GM12878 (cell line): ENCODE data around the gene TTC5. TPM values are rescaled to one million over a fixed set of nuclear protein-coding genes. Genes with fewer than 3 reads are reported as not detected.

ENCODE experiments used
- ATAC-seq: fragments of 200-7000 bp; cut with Tn5 transposase; 3 replicates; pipeline ENCODE4 v1.9.1; 2020; ENCODE audit warnings: mild to moderate bottlenecking, moderate library complexity
- BruUV-seq: library from RNA; stranded (reverse); fragments of 400-500 nt; replicated peaks from 2 replicates; lab custom pipeline; 2021; lab: Mats Ljungman, UMichigan
- CTCF ChIA-PET: fragments of 300-600 bp; sonication (Branson Sonifier 250); formaldehyde crosslinking; extraction: SDS; loops from one replicate; lab custom pipeline; 2021; ENCODE audit warnings: inconsistent platforms; lab: Yijun Ruan, JAX
- POLR2A ChIA-PET: fragments of 350-600 bp; formaldehyde crosslinking; extraction: SDS; loops from one replicate; lab custom pipeline; 2021; ENCODE audit warnings: inconsistent platforms; lab: Charles Lee
- RAD21 ChIA-PET: fragments of 300-600 bp; sonication (Branson Sonifier 250); formaldehyde crosslinking; loops from one replicate; lab custom pipeline; 2023; ENCODE audit warnings: antibody characterized with exemption; ENCODE audit not compliant: unreplicated experiment; lab: Charles Lee
- SMC1A ChIA-PET: fragments of 300-600 bp; sonication (Branson Sonifier 250); formaldehyde crosslinking; loops from one replicate; lab custom pipeline; 2023; ENCODE audit not compliant: unreplicated experiment, uncharacterized antibody; lab: Charles Lee
- DNase-seq: peaks from one replicate; pipeline ENCODE4 v3.0.0-alpha.2; 2011; ENCODE audit warnings: low read depth, low spot score
- FAIRE-seq: peaks from 3 replicates; lab custom pipeline; 2011; peaks lifted over from hg19 to GRCh38; lab: Jason Lieb, UNC
- H2AFZ ChIP-seq: 2 replicates; pipeline ENCODE4 v1.6.0; 2011; ENCODE audit warnings: low read depth, low read length, control low read depth; ENCODE audit not compliant: control insufficient read depth
- H3K27ac ChIP-seq: 2 replicates; pipeline ENCODE4 v1.5.1; 2011; ENCODE audit warnings: control low read depth; ENCODE audit not compliant: control insufficient read depth, insufficient read depth
- H3K27me3 ChIP-seq, 2 experiments: replicated peaks in 1 of 2; 2 replicates each; pipeline versions ENCODE4 v1.6.0 to v1.6.1; 2011; ENCODE audit warnings: low read length in 1 of 2; ENCODE audit not compliant: control insufficient read depth in 2 of 2, insufficient read depth in 2 of 2
- H3K36me3 ChIP-seq, 2 experiments: 2 replicates each; pipeline ENCODE4 v1.5.1; 2011; ENCODE audit warnings: low read length in 1 of 2; ENCODE audit not compliant: control insufficient read depth in 2 of 2, insufficient read depth in 2 of 2
- H3K4me1 ChIP-seq: 2 replicates; pipeline ENCODE4 v1.6.1; 2011; ENCODE audit warnings: mild to moderate bottlenecking, low read length, moderate library complexity, mixed read lengths; ENCODE audit not compliant: control insufficient read depth, insufficient read depth
- H3K4me2 ChIP-seq: 2 replicates; pipeline ENCODE4 v1.6.0; 2011; ENCODE audit warnings: control low read depth; ENCODE audit not compliant: control insufficient read depth, insufficient read depth
- H3K4me3 ChIP-seq: fragments of 200-600 bp; sonication (generic); 2 replicates; pipeline ENCODE4 v1.5.1; 2016
- H3K79me2 ChIP-seq: 2 replicates; pipeline ENCODE4 v1.6.0; 2011; ENCODE audit warnings: low read length; ENCODE audit not compliant: control insufficient read depth, insufficient read depth
- H3K9ac ChIP-seq: 2 replicates; pipeline ENCODE4 v1.8.0; 2011; ENCODE audit warnings: low read length, control low read depth, mixed read lengths; ENCODE audit not compliant: control insufficient read depth, insufficient read depth
- H3K9me3 ChIP-seq: replicated peaks from 3 replicates; pipeline ENCODE4 v1.5.1; 2011; ENCODE audit warnings: mild to moderate bottlenecking, low read length; ENCODE audit not compliant: control insufficient read depth, insufficient read depth
- H4K20me1 ChIP-seq: 2 replicates; pipeline ENCODE4 v1.6.0; 2011; ENCODE audit not compliant: control insufficient read depth, insufficient read depth
- ATF3 ChIP-seq: IDR thresholded peaks from 2 replicates; pipeline ENCODE4 v1.6.1; 2011; ENCODE audit warnings: low read depth, mild to moderate bottlenecking, low read length, moderate library complexity, borderline replicate concordance; ENCODE audit errors: extremely low read depth
- BMI1 ChIP-seq: fragments of 450-650 bp; IDR thresholded peaks from 2 replicates; pipeline ENCODE4 v1.6.1; 2016; ENCODE audit warnings: mild to moderate bottlenecking, moderate library complexity, borderline replicate concordance
- CHD2 ChIP-seq: IDR thresholded peaks from 2 replicates; pipeline ENCODE4 v1.6.1; 2011; ENCODE audit warnings: low read depth, low read length, improper control_type of control experiment, borderline replicate concordance
- E2F8 ChIP-seq: fragments of 450-650 bp; IDR thresholded peaks from 2 replicates; pipeline ENCODE4 v1.6.1; 2018; ENCODE audit warnings: mild to moderate bottlenecking, low read depth, moderate library complexity; ENCODE audit not compliant: partially characterized antibody
- FOXK2 ChIP-seq: fragments of 450-650 bp; IDR thresholded peaks from 2 replicates; pipeline ENCODE4 v1.6.1; 2017; ENCODE audit warnings: mild to moderate bottlenecking, moderate library complexity
- HSF1 ChIP-seq: fragments of 150-350 bp; IDR thresholded peaks from 2 replicates; pipeline ENCODE4 v1.6.1; 2014; ENCODE audit warnings: mild to moderate bottlenecking, low read depth, low read length
- IKZF2 ChIP-seq, 2 experiments: fragments of 450-650 bp; IDR thresholded peaks; 2 replicates each; pipeline ENCODE4 v1.6.1; 2017; ENCODE audit warnings: mild to moderate bottlenecking in 2 of 2, moderate library complexity in 2 of 2
- IRF5 ChIP-seq: fragments of 450-650 bp; IDR thresholded peaks from 2 replicates; pipeline ENCODE4 v1.6.1; 2017; ENCODE audit warnings: borderline replicate concordance
- KDM1A ChIP-seq: fragments of 200-600 bp; sonication (generic); IDR thresholded peaks from 2 replicates; pipeline ENCODE4 v1.6.1; 2016; ENCODE audit warnings: borderline replicate concordance
- KLF5 ChIP-seq: fragments of 450-650 bp; IDR thresholded peaks from 2 replicates; pipeline ENCODE4 v1.6.1; 2014; ENCODE audit warnings: mild to moderate bottlenecking; ENCODE audit not compliant: partially characterized antibody
- RB1 ChIP-seq: fragments of 450-650 bp; formaldehyde crosslinking; IDR thresholded peaks from 2 replicates; pipeline ENCODE4 v1.6.1; 2017; ENCODE audit warnings: mild to moderate bottlenecking, borderline replicate concordance
- RELA ChIP-seq: fragments of 450-650 bp; IDR thresholded peaks from 2 replicates; pipeline ENCODE4 v1.8.0; 2014; ENCODE audit warnings: borderline replicate concordance; ENCODE audit not compliant: partially characterized antibody
- SREBF2 ChIP-seq: IDR thresholded peaks from 2 replicates; pipeline ENCODE4 v1.6.1; 2012; ENCODE audit warnings: mild to moderate bottlenecking, low read length
- STAT3 ChIP-seq: IDR thresholded peaks from 2 replicates; pipeline ENCODE4 v1.6.1; 2011; ENCODE audit warnings: low read depth, low read length, improper control_type of control experiment
- TCF7 ChIP-seq: IDR thresholded peaks from 2 replicates; pipeline ENCODE4 v1.6.1; 2014; ENCODE audit warnings: antibody characterized with exemption, borderline replicate concordance
- USF2 ChIP-seq: IDR thresholded peaks from 2 replicates; pipeline ENCODE4 v1.6.1; 2011; ENCODE audit warnings: low read depth, low read length, improper control_type of control experiment, borderline replicate concordance
- WGBS: methylation state at CpG from one replicate; pipeline ENCODE4 v1.1.6; 2016; ENCODE audit warnings: low lambda C conversion rate; ENCODE audit not compliant: insufficient replicate concordance, insufficient coverage; ENCODE audit errors: missing lambda C conversion rate; 5-methylcytosine and 5-hydroxymethylcytosine counted together
- in situ Hi-C: fragments of 300-500 bp; cut with MboI; formaldehyde crosslinking; loops from 9 replicates; pipeline ENCODE4 v1.14.3; 2018; ENCODE audit warnings: mixed read lengths
- intact Hi-C: fragments of 100-400 bp; cut with micrococcal nuclease; formaldehyde crosslinking; loops from one replicate; pipeline ENCODE4 v1.14.2; 2022; ENCODE audit not compliant: unreplicated experiment
- polyA plus RNA-seq, 11 experiments: library from polyadenylated mRNA; depleted of rRNA in 4 of 11; unstranded in 6 of 11; stranded (reverse) in 5 of 11; fragments of >200 nt; fragmentation: Nextera tagmentation in 4 of 11; fragmentation: Illumina TruSeq in 1 of 11; extraction: Ambion mirVana in 4 of 11; extraction: Trizol in 1 of 11; gene quantifications; 1 replicate in 1 of 11; 2 replicates in 10 of 11; pipeline versions ENCODE4 v1.2.1 to v1.2.3, GENCODE V29; 2011 to 2016; ENCODE audit warnings: inconsistent platforms in 2 of 11, missing spikeins in 2 of 11, low read depth in 1 of 11
- total RNA-seq, 4 experiments: library from RNA; depleted of rRNA in 3 of 4; stranded (reverse); fragments of >200 nt in 3 of 4; fragmentation: Illumina TruSeq in 1 of 4; extraction: Trizol in 1 of 4; gene quantifications; 2 replicates each; pipeline versions ENCODE4 v1.2.1 to v1.2.3, GENCODE V29; 2013 to 2021

TTC5 gene
- total and polyA plus RNA-seq, 10 of the 15 experiments (the other 5 are each of a cell fraction or from before 2014, with no cell fraction given), result 6.9 to 21.6 (median 13.5) TPM

GRCh38 chr14:20294636-20295035 is 11.1 kb downstream of the TTC5 start:
- no peaks in the 10 kb centered on the region for H3K27me3 ChIP-seq
- SMC1A ChIA-PET, result interaction anchor here (1.0 to 1.6 kb wide), 2 partner anchors 32 to 98 kb away, joined by 3 to 4 read pairs; no protein-coding TSS in a partner anchor
- CTCF ChIA-PET, result interaction anchor here (1.2 to 3.6 kb wide), 2 partner anchors 12 to 314 kb away, joined by 3 to 12 read pairs; partner anchors contain the start of gene TTC5
- no peak overlapping the region for H3K4me3 ChIP-seq
- ATAC-seq (no peak), DNase-seq (no peak), FAIRE-seq (no peak)
- H2AFZ ChIP-seq, result no peak overlapping the region
- in situ Hi-C loops (no loop called here), intact Hi-C loops (no loop called here)
- no peaks in the 10 kb centered on the region for H4K20me1 ChIP-seq
- H3K27ac ChIP-seq, result no peak overlapping the region
- H3K79me2 ChIP-seq, result no peaks in the 10 kb centered on the region
- no peaks in the 10 kb centered on the region for H3K9me3 ChIP-seq
- peaks cover 2 to 21% of the 10 kb centered on the region in 2 experiments for H3K36me3 ChIP-seq
- no peak overlapping the region for H3K9ac ChIP-seq
- WGBS, result 92% methylated on average over 2 of the region's 2 CpGs
- RAD21 ChIA-PET, result interaction anchor here (1.0 to 1.1 kb wide), 2 partner anchors 49 to 316 kb away, joined by 3 read pairs; partner anchors contain the start of gene PARP2
- no peak overlapping the region for H3K4me2 ChIP-seq
- H3K4me1 ChIP-seq, result peaks cover 11% of the 10 kb centered on the region
- no TSS peak for BruUV-seq
- POLR2A ChIA-PET, result interaction anchor here (1.2 kb wide), 1 partner anchor 48 kb away, joined by 4 read pairs; the partner anchor contains the start of gene PARP2
- TF ChIP-seq KLF5 (no peak), CHD2 (no peak), KDM1A (no peak), TCF7 (no peak), IKZF2 (IDR thresholded peaks at IDR 0.05) (no peak), STAT3 (no peak), RB1 (no peak), FOXK2 (no peak), ATF3 (no peak), IRF5 (no peak), SREBF2 (no peak), E2F8 (no peak), BMI1 (no peak), RELA (no peak), USF2 (no peak), HSF1 (no peak)
